Hepatic stellate cell (primary cell): Measurements from ENCODE around the gene CREB3L1.

Experiments
- DNase-seq: peaks from one replicate; pipeline ENCODE4 v3.0.0; 2011; ENCODE audit warnings: low spot score

Gene CREB3L1

DNA sequence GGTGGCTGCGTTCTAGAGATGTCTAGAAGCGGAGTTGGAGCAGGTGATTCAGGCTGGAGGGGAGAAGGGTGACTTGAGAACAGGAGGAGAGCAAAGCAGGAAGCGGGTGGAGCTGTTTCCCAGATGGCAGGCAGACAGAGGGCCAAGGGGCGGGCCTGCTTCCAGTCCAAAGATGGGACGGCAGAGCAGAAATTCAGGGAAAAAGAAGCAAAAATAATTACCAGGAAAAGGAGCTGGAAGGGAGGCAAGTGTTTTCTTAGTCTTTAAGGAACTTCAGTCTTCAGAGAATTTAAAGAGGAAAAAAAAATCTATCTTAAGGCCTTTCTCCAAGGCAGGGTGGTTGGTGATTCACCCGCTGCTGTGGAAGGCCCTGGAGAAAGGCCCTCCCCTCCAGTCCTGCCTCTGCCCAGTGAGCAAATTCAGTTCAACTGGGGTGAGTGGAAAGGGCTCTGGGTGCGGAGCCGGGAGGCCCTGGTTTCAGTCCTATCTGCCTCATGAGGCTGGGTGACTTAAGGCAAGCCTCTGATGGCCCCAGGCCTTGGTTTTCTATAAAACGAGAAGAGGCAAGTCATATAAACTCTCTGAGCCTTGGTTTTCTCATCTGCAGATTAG is 4.5 kb upstream of the CREB3L1 start:
- peak; percentile 72 for DNase-seq

DNA sequence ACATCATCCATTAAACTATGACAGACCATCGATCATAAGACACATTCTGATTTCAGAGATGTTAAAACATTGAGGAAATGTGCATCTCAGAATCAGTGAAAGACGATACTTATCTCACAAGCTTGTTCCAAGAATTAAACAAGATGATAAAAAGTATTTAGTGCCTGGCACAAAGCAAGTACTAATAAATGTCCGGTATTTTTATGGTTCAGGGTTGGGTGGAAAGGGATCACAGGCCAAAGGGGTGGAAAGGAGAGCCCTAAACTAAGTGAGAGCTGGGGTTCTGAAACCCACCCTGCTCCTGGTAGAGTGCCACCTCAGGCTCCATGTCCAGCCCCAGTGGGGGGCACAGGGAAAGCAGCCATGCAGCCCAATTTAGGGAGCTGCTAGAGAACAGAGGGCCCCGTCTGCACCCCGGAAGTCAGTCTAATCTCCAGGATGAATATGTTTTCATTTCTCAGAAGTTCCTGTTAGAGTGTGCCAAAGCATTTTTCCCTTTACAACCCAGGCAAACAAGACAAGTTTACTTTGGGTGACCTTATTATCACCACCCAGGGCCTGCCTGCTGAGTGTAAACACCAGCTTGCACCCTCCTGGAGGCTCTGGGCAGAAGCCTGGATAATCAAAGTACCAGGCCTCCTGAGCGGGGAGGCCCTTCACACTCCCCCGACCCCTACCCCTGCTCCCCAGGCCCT is 3.8 kb upstream of the CREB3L1 start:
- no peak for DNase-seq

DNA sequence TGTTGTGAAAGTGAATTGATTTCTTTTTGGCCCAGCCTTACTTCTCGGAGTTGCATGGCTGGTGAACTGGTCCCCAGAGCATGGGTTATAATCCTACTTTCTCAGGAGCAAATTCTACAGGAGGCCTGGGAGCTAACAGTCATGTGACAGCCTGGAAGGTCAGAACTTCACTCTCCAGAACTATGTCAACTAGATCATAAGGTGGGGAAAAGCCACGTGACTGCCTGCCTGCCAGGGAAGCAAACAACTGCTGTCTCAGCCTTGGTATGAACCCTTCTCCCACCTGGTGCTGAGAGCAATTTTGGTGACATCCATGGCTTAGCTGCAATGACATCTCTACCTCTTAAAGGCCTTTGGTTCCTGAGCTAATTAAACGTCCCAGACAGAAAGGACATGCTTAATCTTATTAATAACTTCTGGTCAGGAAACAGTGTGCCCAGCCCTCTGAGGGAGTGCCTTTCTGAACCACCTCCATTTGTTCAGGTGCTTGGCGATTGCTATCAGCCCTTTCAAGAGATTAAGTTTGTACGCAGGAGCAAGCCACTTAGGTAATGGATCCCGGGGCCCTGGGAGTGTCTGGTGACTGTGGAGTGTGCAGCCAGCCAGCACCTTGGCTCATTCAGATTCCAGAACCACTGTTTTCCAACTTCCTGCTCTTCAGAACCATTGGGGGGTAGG is 1.4 kb upstream of the CREB3L1 start:
- no peak for DNase-seq

GRCh38 chr11:46277313-46277621 is 195 bp upstream of the CREB3L1 start:
- DNase-seq = no peak

DNA sequence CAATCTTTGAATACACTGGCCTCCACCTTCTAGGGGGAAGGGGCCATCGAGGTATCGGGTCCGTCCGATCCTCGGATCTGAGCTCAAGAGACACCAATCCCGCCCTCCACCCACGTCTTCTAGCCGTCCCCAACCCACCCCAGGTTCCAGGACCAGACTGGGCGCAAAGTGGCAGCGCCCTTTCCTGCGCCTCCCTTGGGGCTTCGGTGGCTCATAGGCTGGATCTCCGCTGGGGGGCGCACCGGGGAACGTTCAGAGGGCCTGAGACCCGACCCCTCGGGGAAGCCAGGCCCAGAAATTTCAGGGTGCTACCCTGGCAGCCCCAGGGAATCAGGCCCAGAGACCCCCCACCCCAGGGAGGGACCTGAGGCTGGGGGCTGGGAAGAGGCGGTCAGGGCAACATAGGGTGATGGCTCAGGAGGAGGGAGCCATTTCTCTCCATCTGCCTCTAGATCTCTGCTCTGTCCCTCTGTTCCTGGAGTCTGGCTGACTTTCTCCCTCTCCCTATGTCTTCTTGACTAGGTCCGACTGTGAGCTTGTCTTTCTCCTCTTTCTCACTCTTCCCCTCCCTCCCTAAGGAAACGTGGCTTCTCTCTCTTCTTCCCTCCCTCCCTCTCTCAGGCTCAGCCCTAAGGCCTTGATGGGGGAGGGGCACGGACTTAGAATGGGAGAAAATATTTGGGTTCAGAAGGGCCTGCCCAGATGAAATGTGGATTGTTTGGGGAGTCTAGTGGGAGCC is 1.1 kb downstream of the CREB3L1 start:
- DNase-seq = peak; percentile 88

DNA sequence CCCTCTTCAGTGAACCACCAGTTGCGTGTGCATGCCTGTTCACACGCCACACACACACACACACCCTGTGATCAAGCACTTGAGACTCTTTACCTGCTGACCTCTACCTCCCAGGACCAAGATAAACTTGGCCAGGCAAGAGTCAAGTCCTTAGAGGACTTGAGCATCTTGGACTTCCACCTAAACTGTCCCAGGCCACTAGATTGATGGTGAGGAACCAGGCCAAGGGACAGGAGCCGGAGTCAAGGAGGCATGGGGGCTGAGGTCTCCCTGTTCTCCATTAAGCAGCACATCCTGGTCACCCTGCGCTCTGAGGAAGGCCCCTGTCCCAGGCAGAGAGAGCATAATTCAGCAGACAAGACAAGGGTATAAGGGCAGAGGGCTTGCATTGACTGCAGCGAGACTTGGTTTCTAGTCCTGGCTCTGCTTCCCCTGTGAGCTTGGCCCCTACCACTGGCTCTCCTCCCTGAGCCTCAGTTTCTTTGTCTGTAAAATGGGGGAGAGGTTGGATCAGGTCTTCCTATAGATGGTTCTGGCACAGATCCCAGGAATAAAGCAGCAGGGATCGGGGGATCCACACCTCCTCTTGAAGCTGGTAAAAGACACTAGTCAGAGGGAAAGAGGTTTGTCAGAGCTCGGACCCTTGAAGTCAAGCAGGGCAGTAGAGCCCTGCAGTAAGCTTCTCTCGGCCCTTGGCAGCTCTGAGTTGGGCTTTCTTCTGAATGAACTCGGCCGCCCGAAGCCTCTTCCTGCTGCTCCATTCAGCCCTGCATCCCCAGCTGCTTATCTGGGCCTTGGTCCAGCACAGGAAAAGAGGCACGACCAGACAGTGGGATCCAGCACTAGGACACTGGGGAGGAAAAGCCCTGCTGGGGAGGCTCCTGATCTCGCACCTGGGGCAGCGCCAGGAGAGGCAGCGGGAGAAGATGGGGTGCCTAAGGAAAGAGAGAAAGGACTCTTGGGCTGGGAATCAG is 2.0 kb downstream of the CREB3L1 start:
- peak; percentile 82 for DNase-seq

GRCh38 chr11:46280706-46281105 is 3.2 kb downstream of the CREB3L1 start:
- DNase-seq = no peak

- DNase-seq = no peak
These were observed 3.9 kb downstream of the CREB3L1 start for GRCh38 chr11:46281371-46281831.

DNA sequence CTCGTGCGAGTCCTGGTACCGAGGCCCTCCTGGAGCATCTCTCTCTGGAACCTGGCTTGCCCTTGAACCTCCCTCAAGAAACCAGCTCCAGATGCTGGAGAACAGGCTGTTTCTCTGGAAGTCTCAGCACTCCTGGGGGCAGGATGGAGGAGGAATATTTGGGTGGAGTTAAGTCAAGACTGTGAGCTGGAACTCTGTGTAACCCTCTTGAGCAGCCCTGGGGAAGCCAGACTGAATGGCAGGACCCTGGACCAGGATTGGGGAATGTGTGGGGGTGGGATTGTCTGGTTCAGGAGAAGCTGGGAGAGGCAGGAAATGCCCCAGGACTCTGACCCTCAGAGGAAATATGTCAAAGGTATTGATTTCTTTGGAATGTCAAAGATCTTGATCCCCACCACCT is 7.7 kb downstream of the CREB3L1 start:
- no peak for DNase-seq

DNA sequence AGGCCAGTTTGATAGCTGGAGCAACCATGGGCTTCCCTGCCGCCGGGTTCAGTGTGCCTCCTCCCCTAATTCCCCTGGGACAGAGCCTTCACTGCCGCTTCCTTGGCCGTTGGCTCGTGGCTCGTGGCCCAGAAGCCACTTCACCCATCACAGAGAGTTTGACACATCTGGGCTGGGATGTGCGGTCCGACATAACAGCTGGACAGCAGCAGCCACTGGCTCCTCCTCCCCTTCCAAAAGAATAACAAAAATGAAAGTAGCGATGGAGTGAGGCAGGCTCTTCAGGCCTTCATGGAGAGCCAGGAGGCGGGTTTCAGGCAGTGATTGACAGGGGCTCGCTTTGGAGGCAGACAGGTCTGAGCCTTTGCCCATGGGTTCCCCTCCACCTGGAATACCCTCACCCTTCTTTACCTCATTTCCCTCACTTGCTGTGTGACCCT is 8.2 kb downstream of the CREB3L1 start:
- no peak for DNase-seq

GRCh38 chr11:46286789-46287188 is 9.3 kb downstream of the CREB3L1 start:
- no peak for DNase-seq

- no peak for DNase-seq
These were observed 11.0 kb downstream of the CREB3L1 start for GRCh38 chr11:46288451-46288850.

GRCh38 chr11:46290011-46290410 is 12.5 kb downstream of the CREB3L1 start:
- no peak for DNase-seq

DNA sequence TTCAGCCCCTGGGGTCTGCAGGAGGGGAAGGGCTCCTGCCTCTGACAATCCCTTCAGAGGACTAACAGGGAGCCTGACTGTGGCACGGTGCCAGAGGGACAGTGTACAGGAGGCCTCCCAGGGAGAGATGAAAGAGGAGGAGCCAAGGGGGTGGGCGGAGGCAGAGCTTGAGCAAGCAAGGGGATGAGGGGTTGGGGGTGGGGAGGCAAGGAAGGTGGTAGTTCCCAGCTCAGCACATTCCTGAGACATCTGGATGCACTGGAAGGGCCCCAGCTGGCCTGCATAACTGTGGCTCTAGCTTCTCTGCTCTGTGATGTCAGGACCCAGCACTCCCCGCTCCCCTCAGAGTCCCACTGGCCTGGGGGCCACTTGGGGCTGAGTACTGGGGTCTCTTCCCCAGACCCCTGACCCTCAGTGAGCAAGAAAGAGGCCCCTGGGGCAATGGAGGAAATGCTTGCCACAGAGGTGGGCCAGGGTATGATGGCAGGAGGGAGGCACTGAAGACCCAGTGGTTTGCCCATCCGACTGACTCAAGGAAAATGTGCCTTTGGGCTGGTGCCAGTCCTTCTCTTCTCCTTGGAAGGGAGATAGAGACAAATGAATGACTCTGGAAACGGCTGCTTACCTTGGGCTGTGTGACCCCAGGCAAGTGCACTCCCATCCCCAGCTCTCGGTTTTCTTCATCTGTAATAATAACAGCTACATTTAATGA is 13.3 kb downstream of the CREB3L1 start:
- peak; percentile 89 for DNase-seq

DNA sequence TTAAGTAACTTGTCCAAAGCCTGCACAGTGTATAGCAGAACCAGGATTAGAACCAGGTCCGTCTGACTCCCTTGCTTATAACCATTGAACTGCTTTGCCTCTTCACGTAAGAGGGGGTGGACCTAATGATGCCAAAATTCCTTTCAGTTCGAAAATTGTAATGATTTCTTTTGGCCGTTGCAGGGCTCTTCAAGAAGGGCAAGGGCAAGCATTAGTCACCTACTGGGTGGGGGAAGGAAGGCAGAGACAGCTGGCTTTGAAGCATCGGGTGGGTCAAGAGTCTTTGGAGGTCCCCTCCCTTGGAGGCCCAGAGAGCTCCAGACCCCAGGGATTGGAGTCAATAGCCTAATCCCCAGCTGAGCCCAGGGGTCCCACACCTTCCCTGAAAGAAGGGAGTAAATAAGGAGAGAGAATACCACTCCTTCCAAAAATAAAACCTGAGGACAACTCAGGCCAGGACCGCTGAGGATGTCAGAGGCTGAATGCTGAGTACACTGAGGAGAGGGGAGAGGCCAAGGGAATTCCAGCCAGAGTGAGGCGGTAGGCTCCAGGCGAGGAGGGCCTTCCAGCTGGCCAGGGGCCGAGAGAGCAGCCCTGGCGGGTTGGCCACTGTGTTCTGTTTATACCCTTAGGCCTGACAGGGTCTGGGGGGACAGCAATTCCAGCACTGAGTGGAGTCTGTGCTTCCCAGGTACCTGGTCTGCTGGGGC is 14.1 kb downstream of the CREB3L1 start:
- DNase-seq = peak; percentile 76

DNA sequence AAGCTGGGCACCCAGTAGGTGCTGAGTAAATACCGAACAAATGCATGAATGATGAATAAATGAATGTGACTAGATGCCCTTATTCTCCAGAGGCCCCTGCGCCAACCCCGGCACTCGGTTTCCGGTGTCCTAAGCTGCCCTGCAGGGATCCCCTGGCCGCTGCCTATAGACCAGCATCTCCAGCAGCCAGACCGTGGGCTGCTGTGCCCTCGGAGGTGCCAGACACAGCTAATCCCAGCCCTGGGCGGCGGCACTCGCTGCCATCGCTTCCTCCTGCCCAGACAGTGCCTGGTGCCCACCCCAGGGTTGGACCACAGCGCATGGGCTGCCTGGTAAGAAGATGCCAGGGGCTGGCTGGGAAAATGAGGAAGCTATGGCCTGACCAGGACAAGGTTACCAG is 15.6 kb downstream of the CREB3L1 start:
- no peak for DNase-seq

- DNase-seq = peak; percentile 87
These were observed 16.2 kb downstream of the CREB3L1 start for GRCh38 chr11:46293641-46294103.

GRCh38 chr11:46294365-46295309 is 17.2 kb downstream of the CREB3L1 start:
- peak; percentile 88 for DNase-seq
